Activated CD4-positive, alpha-beta T cell treated with anti-CD3 and anti-CD28 coated beads, Interleukin-2, amount 10 ng/mL, durations not matched to agents 24 days and 14 days (primary cell): ENCODE measurements around the gene TMEM14B. TPM values are rescaled to one million over a fixed set of nuclear protein-coding genes. Genes with fewer than 3 reads are reported as not detected.

Experiments used
- total RNA-seq: library from RNA; stranded (reverse); gene quantifications from 2 replicates; pipeline ENCODE4 v1.2.3, GENCODE V29; 2022

Gene TMEM14B
- total RNA-seq, 1 donor from 2014 or later = 94.0 TPM

Other genes starting within 250 kb of the TMEM14B start
- 1.9 and 2.5 TPM in 2 replicates for gene GCNT2, start 226.5 kb upstream of the TMEM14B start, total RNA-seq
- gene C6orf52, start 53.2 kb upstream of the TMEM14B start, total RNA-seq = 2.2 and 3.0 TPM in 2 replicates
- gene PAK1IP1, start 52.8 kb upstream of the TMEM14B start, total RNA-seq = 39.1 TPM in 2 replicates
- gene TMEM14C, start 24.7 kb upstream of the TMEM14B start, total RNA-seq = 65.0 and 67.7 TPM in 2 replicates
- 0.47 and 0.58 TPM in 2 replicates for gene MAK, start 90.7 kb downstream of the TMEM14B start, total RNA-seq
- not detected in 2 replicates for gene GCM2, start 134.2 kb downstream of the TMEM14B start, total RNA-seq
- gene SYCP2L, start 139.2 kb downstream of the TMEM14B start, total RNA-seq = not detected in 2 replicates